ENCODE results near the gene PTPN14.
"Not testable (repeated sequence)": the region's sequence is repeated elsewhere in the genome, so short reads cannot be mapped to it uniquely, and the experiment has no call there.

PTPN14 gene

DNA sequence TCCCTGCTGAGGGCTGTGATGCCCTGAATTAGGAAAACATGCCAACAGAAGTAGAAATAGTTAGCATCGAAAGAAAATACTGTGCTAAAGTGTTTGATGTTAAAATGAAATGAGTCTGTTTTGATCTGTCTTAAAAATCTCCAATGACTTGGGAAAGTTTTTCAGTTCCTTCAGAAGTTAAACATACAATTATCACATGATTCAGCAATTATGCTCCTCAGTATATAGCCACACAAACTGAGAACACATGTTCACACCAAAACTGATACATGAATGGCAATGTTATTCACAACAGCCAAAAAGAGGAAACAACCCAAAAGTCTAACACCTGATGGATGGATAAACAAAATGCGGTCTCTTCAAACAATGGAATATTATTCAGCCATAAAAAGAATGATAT is 130.6 kb downstream of the PTPN14 start:
- DNase-seq = no peak

DNA sequence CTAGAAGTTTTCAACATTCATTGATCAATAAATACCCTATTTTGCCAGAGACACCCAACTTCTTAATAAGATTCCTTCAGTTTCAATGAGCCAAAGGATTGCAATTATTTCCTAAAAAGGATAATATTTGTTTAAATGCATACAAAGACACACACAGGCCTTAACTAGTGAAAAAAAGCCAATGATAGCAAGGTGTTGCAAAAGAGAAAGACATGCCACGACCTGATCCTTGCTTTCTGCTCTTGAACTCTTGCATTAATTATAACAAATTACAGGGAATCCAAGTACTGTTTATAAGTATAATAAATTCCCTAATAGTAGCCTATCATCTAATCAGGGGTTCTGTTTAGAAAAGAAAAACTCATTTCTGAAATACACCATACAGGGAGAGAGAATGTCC is 131.1 kb downstream of the PTPN14 start:
- no peak for DNase-seq

DNA sequence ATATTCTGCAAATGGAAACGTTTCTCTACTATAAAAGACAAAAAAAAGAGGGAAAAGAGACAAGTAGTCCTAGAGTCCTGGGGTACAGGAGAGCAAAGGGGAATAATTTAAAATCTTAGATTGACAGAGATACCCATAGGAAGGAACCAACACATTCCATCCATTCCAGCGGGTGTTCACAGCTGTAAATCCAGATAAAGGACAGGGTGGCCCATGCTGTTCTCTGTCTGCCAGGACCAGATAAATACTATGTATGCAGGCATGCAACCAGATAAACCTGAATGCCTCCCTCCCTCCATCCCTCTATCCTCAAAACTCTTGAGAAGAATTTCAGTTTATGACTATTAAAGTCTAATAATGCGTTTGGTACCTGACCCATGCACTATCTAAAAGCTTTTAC is 131.8 kb downstream of the PTPN14 start:
- DNase-seq = no peak

DNA sequence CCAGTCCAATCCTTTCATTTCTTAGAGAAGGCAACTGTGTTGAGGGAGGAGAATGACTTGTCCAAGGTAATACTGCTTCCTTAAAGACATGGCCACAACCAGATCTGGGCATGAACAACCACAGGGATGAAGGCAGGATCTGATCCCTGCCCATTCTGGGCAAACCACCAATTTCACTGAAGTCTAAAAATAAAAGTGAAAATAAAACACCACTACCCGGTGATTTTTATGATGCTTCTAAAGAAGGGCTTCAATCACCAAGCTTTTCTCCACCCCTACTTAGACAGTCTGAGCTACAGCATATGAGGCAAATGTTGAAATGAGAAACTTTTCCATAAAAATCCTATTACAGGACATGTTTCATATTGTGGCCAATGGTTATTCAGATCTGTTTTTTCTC is 133.0 kb downstream of the PTPN14 start:
- no peak for DNase-seq

DNA sequence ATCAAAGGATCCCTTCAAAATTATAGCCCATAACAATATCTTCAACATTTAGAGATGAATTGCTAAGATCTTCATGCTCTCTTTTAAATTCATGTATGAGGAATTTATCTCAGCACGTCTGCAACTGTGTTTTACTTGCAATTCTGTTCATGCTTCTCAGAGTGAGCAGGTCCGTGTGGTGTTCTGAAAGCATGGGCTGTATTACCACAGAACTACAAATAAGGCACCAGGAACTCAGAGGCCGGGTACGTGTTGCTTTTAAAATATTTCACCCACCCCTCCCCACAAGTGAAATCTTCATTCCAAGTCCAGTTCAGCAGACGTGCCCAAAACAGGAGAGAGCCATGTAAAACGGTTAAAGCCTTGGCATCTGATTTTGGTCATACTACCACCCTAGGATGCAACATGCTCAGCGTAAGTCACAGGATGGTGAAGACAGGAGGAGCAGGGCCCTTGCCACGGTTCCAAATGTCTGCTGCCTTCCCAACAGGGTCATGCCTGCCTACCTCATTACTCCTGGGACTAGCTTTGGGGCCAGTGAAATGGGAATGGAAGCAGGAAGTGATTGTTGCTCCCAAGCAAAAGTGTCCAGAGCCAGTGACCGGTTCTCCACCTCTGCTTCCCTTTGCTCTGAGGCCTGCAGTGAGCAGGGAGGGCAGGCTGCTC is 133.7 kb downstream of the PTPN14 start:
- no peak for DNase-seq

DNA sequence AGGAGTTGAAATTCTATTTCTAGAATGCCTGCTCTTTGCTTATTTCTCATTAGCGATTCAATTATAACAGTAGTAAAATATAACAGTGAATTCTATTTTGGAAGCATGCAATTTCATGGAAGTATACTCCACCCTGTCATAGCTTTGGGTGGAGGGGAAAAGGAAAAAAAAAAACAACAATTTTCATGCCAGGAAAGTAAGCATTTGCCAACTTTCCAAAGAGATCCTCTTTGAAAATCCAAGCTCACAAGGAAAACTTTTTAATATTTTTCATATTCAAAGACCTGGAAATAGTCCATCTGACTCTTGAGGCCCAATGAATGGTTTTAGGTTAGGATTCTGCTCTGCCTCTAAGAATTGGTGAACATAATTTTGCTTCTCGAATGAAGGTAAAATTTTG is 134.5 kb downstream of the PTPN14 start:
- DNase-seq = no peak

DNA sequence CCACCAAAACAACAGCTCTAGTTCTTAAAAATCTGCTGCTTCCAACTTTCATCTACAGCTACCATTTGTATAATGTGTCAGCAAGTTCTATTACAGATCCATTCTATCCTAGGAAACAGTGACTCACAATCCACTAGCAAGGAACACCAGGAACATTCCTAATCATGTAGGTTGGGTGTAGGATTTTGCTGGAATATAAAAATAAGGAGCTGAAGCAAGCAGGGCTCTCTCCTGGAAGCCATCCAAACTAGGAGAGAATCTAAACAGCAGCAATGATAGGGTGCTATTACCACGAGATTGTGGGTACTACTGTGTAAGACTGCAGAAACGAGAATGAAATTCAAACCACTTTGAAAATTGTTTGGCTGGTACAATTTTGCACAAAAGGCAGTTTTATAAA is 135.0 kb downstream of the PTPN14 start:
- DNase-seq = no peak

DNA sequence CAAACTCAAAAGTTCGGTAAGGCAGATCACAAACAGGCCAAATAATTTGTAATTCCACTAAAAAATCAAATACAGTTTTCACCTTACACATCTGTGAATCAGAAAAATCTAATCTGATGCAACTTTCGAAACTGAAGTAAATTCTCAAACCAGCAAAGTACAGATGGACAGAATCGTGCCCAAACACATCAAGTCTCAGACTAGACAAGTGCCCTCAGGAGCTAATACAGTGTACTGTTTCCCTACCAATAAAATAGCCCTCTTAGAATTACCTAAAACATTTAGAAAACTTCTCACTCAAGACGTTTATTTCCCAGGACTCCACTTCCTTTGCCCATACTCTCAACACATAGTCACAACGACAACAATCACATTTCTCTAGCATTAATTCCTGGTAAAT is 136.3 kb downstream of the PTPN14 start:
- no peak for DNase-seq

DNA sequence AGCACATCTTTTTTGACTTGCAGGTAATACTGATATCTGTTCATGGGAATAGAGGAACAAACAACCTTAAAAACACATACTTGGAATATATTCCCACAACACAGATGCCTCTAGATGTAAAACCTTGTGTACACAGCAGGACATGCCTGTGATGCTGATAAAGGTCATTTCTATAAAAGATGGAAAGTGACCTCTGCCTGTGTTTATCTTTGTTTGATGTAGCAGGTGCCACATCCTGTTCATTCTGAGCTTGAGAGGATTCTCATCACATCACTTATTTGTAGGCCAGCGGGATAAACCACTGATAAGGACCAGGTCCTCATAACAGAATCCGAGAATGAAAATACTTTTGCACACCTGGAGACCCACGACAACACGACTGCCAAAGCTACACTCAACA is 136.7 kb downstream of the PTPN14 start:
- DNase-seq = no peak

DNA sequence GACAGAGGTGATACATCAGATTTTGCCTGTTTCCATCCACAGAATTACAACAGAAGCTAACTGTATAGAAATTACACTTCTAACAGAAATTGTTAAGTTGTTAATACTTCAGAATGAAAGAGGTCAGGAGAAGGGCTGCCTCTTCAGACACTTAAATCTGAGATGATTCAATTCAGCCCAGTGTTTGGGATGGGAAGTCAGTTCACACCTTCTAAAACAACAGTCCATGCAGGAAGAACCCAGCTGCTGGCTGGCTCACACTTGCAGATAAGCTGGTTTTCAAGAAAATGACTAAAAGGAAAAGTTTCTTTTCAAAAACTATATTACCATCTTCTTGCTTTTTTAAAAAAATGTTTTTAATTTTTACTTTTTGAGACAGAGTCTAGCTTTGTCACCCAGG is 138.1 kb downstream of the PTPN14 start:
- DNase-seq = no peak

DNA sequence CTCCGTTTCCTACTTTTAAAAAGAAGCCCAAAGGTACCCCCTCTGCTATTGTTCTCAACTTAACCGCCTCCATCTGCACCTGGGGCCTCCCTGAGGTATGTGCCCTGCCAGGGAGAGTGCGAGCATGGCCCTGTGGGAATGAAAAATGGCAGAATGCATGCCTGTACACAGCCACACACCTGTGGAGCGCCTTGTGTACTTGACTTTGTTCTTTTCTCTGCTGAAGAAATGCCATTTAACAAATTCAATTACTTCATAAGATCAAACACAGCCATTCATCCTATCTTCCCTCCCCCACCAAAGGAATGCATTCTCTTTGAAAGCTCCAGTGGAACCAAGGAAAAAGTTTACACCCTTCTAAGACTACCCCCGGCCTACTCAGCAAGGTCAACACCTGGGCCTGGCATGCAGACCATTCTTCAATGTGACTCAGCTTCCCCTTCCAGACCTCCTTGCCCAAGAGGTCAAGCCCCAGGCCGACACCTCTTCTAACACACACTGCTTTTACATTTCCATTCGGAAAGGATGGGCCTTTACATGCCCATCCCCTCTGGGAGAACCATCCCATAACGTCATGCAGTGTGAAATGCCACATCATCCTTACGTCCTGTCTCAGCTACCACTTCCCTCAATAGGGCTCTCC is 146.7 kb downstream of the PTPN14 start:
- DNase-seq = no peak

DNA sequence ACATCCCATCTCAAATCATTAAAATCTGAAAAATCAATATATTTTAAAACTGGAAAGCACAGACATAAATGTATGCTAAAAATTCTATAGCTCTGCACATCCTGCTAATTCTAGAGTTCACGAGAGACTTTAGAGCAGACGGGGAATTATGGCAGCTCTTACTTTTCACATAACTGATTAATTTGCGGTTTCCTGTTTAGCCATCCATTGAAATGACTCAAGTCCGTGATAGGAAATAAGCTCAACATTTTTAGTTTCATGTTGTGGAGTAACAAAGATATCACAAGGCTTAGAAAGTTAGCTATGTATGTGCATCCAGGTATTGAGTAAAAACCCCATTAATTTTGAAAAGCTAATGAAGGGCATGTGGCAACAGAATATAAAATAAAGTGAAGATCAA is 147.2 kb downstream of the PTPN14 start:
- no peak for DNase-seq

DNA sequence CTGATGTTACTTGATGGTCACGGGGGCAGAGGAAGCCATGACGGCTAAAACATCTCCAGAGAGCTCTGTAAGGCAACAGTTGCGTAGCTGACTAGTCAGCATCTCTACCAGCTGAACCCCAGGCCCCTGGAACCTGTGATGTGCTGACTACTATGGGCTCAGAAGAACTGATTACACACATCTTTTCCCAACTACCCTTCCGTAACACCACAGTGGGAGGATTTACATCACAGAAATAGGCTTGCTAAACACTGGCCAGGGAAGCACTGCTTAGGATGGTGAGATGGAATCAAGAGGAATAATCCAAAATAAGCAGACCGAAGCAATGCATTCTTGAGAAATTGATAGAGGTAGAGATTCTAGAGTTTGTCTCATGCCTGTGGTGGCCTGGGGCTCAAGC is 148.0 kb downstream of the PTPN14 start:
- no peak for DNase-seq

DNA sequence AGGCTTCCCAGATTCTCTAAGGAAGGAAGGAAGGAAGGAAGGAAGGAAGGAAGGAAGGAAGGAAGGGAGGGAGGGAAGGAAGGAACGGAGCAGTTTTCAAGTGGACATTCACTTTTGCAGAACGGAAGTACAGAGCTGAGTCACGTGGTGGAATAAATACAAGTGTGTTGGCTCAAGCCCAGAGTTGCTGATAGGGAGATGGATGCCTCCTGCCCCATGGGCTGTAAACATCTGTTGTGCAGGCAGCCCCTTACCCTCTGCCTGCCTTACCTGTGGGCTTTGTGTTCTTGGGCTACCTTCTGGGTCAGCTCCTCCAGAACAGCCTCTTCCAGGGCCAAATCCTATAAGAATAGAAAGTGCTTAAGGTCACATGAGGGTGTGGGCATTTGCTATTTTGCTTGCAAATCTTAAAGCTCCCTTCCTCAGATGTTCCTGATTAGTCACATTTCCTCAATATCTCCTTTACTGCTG is 148.8 kb downstream of the PTPN14 start:
- DNase-seq = no peak

DNA sequence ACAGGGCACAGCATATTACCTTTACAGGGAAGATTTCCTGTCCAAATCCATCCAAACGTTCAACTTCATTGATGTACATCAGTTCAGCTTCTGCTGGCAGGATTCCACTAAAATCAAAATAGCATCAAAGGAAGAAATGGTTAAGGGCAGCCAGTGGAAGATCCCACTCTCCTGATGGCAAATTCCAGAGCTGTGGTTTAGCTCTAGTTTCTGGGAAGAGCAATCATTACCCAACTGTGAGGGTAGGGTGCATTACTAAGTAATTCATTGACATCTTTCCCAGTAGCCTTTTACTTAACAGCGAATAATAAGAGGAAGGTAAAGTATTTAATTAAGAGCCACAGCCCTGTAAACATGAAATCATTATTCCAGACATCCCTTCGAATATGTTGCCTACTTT is 149.7 kb downstream of the PTPN14 start:
- no peak for DNase-seq

DNA sequence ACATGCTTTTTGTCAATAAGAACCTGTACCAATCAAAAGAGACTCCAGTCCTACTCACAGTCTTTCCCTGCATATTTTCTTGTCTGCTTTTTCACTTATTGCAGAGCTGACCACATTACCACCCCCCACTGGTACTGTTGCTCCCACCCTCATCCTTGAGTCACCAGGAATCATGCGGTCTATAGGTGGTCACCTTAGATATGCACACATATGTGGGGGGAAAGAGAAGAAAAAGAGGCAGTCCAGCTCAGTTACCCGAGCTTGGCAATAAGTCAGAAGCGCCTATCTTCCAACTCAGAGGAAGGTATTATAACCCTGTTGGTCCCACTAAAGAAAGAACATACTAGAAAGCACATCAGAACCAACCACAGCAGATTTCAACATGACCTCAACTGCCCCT is 151.3 kb downstream of the PTPN14 start:
- no peak for DNase-seq

DNA sequence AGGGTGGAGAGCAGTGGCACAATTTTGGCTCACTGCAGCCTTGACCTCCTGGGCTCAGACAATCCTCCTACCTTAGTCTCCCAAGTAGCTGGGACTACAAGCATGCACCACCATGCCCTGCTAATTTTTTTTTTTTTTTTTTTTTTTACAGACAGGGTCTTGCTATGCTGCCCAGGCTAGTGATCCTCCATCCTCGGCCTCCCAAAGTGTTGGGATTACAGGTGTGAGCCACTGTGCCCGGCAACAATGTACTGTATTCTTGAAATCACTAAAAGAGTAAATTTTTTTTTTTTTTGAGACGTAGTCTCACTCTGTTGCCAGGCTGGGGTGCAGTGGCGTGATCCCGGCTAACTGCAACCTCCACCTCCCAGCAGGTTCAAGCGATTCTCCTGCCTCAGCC is 152.9 kb downstream of the PTPN14 start:
- no peak for DNase-seq

DNA sequence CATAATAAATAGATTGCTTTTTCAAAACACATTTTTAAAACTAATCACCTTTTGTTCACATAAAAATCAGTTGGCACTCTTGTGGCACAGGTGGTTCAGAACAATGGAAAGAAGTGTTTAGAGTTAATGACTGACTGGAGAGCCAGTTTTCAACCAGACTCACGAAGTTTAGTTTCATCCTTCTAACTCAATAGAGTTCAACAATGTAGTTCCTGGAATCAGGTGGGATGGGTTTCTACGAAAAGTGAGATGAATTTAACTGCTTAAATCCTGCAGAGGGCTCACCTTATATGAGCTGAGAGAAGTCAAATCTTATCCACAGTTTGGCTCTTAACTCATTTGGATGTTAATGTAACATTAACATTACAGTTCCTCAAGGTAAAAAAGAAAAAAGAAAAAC is 153.9 kb downstream of the PTPN14 start:
- DNase-seq = no peak

DNA sequence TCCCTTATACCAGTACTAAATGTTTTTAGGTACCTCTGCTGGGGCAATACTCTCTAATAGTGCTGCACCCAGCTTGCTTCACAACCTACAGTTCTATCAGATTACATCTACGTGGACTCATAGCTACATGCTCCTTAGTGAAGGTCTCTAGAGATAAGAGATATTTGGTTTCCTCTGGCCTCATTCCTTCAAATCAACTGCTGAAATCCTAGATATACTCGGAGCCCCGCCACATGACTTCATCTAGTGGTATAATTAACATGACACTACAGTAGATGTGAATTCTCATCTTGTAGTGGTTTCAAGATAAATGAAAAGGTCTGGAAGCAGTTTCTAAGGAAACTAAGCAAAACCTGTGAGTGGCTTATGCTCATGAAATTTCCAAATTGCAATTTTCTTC is 155.1 kb downstream of the PTPN14 start:
- DNase-seq = no peak

DNA sequence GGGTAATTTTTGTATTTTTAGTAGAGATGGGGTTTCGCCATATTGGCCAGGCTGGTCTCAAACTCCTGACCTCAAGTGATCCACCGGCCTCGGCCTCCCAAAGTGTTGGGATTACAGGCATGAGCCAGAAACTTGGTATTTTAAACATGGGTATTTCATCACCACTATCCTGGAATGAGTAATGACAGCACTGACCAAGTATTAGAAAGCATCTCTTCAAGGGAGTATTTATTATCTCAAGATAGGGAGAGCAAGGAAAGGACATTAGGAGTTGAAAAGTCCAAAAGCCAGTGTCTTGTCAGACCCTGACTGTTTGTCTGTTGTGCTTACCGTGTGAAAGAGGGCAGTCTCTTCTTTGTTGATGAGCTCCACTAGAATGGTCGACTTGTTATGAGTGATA is 156.8 kb downstream of the PTPN14 start:
- DNase-seq = not testable (repeated sequence)

DNA sequence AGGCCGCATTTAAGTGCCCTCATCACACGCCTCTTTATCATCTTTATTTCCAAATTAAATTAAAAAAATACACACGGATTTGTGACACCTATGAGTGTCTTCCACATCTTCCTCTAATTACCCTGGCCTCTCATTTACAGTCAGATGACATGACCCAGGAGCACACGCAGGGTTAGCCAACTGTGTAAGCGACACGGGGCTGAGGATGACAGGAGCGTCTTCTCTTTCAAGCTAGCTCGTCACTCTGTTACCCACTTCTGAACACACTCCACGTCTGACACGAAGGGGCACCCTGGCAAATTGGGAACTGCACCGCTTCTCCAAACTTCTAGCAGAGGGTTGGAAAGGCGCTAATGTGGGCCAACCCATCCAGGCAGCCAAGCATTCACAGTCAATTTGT is 158.3 kb downstream of the PTPN14 start:
- no peak for DNase-seq

DNA sequence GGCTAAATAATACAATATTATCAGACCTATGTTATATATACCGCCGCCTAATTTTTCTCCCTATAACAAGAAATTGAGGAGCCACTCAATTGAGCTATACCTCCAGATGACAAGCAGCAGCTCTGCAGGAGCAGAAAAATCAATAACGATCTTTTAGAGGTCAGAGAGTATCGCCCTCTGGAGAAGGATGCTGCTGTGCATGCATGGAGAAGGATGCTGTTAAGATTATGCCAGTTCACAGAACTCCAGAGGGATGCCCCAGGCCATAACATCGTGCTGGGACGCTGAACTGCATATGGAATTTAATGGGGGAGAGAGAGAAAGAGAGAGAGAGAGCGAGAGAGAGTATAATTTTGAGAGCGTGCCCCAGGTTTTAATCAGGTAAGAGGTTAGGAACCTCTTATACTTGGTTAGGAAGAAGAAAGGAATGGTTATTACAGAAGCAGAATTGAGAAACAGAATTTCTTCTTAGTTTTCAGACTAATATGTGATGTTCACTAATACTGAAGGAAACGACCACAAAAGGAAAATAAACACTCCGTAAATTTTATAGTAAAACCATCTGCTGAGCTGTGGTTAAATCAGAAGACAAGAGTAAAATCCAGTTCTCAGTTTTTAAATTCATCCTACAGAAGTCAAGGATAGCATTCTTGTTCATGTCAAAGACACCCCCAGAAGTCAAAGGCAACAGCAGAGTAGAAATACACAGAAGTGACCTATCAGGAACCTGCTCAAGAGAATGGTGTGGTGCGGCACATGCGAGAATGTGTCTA is 159.3 kb downstream of the PTPN14 start:
- no peak for DNase-seq

DNA sequence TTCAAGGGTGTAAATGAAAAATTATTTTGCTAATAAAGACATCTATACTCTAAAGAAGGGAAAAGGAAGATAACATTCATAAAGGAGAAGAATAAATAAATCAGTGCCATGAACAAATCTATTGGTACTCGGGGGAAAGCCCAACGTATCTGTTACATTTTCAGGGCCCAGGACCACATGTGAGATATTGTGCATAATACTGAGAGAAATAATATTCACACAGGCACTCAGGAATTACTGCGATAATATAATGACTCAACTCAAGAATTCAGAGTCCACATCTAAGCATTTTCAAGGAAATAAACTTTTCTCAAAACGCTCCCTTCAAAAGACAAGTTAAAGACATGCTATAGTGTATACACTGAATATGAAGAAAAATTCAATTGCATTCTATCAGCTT is 161.7 kb downstream of the PTPN14 start:
- no peak for DNase-seq

DNA sequence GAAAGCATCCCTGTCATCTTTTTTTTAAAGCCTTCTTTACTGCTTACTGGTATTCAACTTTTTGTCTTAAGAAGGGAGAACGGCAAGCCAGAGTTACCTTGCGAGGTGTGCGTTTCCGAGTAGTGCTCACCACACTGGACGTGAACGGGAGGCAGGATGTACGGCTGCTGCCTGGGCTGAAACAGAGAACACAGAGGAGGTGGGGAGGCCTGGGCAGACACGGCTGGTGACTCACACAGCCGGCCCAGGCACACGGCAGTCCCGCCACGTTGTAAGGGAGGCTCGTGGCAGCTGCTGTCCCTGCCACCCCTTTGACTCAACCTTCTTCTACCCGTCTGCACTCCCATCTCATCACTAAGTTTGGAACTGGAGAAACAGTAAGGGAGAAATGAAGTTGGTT is 164.7 kb downstream of the PTPN14 start:
- DNase-seq = no peak

Data from stimulated activated CD4-positive, alpha-beta T cell treated with anti-CD3 and anti-CD28 coated beads, Interleukin-4, amount 100 ng/mL, for 4 hours (primary cell).